Uterus (tissue), 2 donors: ENCODE measurements around the gene SLC6A15.

Experiments used
- CTCF ChIP-seq, 4 experiments: fragments of 200-600 bp in 2 of 4; fragments of 450-650 bp in 2 of 4; sonication (generic) in 2 of 4; IDR thresholded peaks; one replicate each; pipeline ENCODE4 v1.5.1; 2016 to 2019; ENCODE audit warnings: antibody characterized with exemption in 4 of 4, mild to moderate bottlenecking in 2 of 4, moderate library complexity in 1 of 4
- POLR2A ChIP-seq, 2 donors: fragments of 450-650 bp; IDR thresholded peaks; one replicate each; pipeline ENCODE4 v1.6.1; 2016; ENCODE audit warnings: antibody characterized with exemption in 2 of 2, mild to moderate bottlenecking in 1 of 2, moderate library complexity in 1 of 2

DNA sequence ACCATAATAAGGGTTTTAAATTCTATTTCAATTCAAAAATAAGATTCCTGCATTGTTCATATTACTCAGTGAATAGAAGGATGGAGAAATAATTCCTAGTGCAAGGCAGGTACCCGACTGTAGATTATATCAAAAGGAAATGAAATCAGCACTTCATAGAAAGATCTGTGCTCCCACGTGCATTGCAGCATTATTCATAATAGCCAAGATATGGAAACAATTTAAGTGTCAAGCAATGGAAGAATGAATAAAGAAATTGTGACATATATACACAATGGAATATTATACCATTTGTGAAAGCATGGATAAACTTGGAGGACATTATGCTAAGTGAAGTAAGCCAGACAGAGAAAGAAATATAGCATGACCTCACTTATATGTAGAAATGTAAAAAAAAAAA lies 53.8 kb downstream of the SLC6A15 start:
- TF ChIP-seq CTCF (IDR thresholded peaks at IDR 0.05), result no peak
- no peak for TF ChIP-seq POLR2A (IDR thresholded peaks at IDR 0.05)
